GM12892 (cell line): ENCODE results near the gene CCL2.

Experiments used
- POLR2A ChIP-seq: IDR thresholded peaks from 2 replicates; pipeline ENCODE4 v1.6.1; 2011; ENCODE audit warnings: low read depth, low read length, control low read depth
- POLR2AphosphoS5 ChIP-seq: IDR thresholded peaks from 2 replicates; pipeline ENCODE4 v1.6.1; 2011; ENCODE audit warnings: low read depth, low read length, control low read depth
- TAF1 ChIP-seq: IDR thresholded peaks from 2 replicates; pipeline ENCODE4 v1.6.1; 2011; ENCODE audit warnings: low read depth, mild to moderate bottlenecking, control low read depth, low read length, borderline replicate concordance

DNA sequence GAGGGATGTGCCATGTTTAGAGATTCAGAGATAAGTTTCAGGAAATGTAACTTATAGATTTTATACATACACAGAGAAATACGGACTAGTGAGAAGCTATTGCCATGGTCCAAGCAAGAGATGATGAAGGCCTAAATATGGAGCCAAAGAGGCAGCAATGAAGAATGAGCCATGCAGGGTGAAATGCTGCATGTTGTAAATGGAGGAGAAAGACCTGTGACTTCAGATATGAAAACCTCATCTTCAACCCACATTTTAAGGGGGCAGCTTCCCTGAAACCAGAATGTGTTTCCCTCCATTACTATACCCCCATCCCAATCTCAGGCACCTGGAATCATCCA is 2.9 kb downstream of the CCL2 start:
- TF ChIP-seq POLR2AphosphoS5 = no peak
- TF ChIP-seq POLR2A = no peak
- no peak for TF ChIP-seq TAF1
